Keratinocyte (primary cell): ENCODE data around the gene ACBD7. TPM values are rescaled to one million over a fixed set of nuclear protein-coding genes. Genes with fewer than 3 reads are reported as not detected.

ENCODE experiments used
- DNase-seq: peaks from one replicate; pipeline ENCODE4 v3.0.0-alpha.2; 2011; ENCODE audit warnings: low read depth, missing footprints, low spot score
- FAIRE-seq: peaks from 2 replicates; lab custom pipeline; 2011; peaks lifted over from hg19 to GRCh38; lab: Jason Lieb, UNC
- H2AFZ ChIP-seq: 2 replicates; pipeline ENCODE4 v1.6.0; 2012; ENCODE audit warnings: low read length, control low read depth, inconsistent platforms; ENCODE audit not compliant: control insufficient read depth
- H3K27ac ChIP-seq: 2 replicates; pipeline ENCODE4 v1.5.1; 2011; ENCODE audit warnings: low read length; ENCODE audit not compliant: control insufficient read depth, insufficient read depth
- H3K27me3 ChIP-seq: 3 replicates; pipeline ENCODE4 v1.6.0; 2011; ENCODE audit warnings: low read length; ENCODE audit not compliant: control insufficient read depth, insufficient read depth; ENCODE audit errors: extremely low read depth
- H3K36me3 ChIP-seq, 2 experiments: 2 replicates in 1 of 2; 3 replicates in 1 of 2; pipeline ENCODE4 v1.5.1; 2011; ENCODE audit warnings: low read length in 2 of 2, mild to moderate bottlenecking in 1 of 2; ENCODE audit not compliant: control insufficient read depth in 2 of 2, insufficient read depth in 2 of 2; ENCODE audit errors: extremely low read depth in 1 of 2
- H3K4me1 ChIP-seq: 3 replicates; pipeline ENCODE4 v1.5.1; 2011; ENCODE audit warnings: low read length; ENCODE audit not compliant: control insufficient read depth, insufficient read depth; ENCODE audit errors: extremely low read depth
- H3K4me2 ChIP-seq: 3 replicates; pipeline ENCODE4 v1.6.0; 2011; ENCODE audit warnings: low read depth, low read length; ENCODE audit not compliant: control insufficient read depth, insufficient read depth; ENCODE audit errors: extremely low read depth
- H3K4me3 ChIP-seq, 3 experiments: fragments of 200-600 bp in 1 of 3; sonication (generic) in 1 of 3; 2 replicates in 2 of 3; 3 replicates in 1 of 3; pipeline ENCODE4 v1.5.1; 2011 to 2016; ENCODE audit warnings: low read length in 3 of 3, mild to moderate bottlenecking in 3 of 3, control low read depth in 2 of 3, inconsistent platforms in 1 of 3, low read depth in 1 of 3, mixed read lengths in 1 of 3, mixed run types in 1 of 3, moderate library complexity in 1 of 3; ENCODE audit not compliant: control insufficient read depth in 2 of 3, insufficient read depth in 2 of 3; ENCODE audit errors: extremely low read depth in 1 of 3
- H3K79me2 ChIP-seq: 2 replicates; pipeline ENCODE4 v1.6.0; 2012; ENCODE audit warnings: low read length; ENCODE audit not compliant: control insufficient read depth, insufficient read depth
- H3K9ac ChIP-seq: 3 replicates; pipeline ENCODE4 v1.6.0; 2011; ENCODE audit warnings: low read length; ENCODE audit not compliant: control insufficient read depth, insufficient read depth; ENCODE audit errors: extremely low read depth
- H3K9me1 ChIP-seq: 3 replicates; pipeline ENCODE4 v1.6.0; 2011; ENCODE audit warnings: low read length; ENCODE audit not compliant: control insufficient read depth, insufficient read depth; ENCODE audit errors: extremely low read depth
- H3K9me3 ChIP-seq: 2 replicates; pipeline ENCODE4 v1.5.1; 2012; ENCODE audit warnings: low read depth, low read length; ENCODE audit not compliant: control insufficient read depth
- H4K20me1 ChIP-seq: 3 replicates; pipeline ENCODE4 v1.6.0; 2011; ENCODE audit warnings: low read length; ENCODE audit not compliant: control insufficient read depth, insufficient read depth; ENCODE audit errors: extremely low read depth
- EZH2 ChIP-seq: IDR thresholded peaks from one replicate; pipeline ENCODE4 v1.6.1; 2012; ENCODE audit warnings: inconsistent platforms, mild to moderate bottlenecking, low read length, moderate library complexity
- dilution Hi-C: fragments of 300-500 bp; cut with MboI; formaldehyde crosslinking; loops from one replicate; pipeline ENCODE4 v1.7.0; 2020; ENCODE audit warnings: low sequenced_read_pairs; ENCODE audit not compliant: extremely low pct_ligation_motif_present
- polyA plus RNA-seq, 5 experiments: library from polyadenylated mRNA; depleted of rRNA in 3 of 5; stranded (reverse) in 3 of 5; stranded (forward) in 1 of 5; unstranded in 1 of 5; fragments of >200 nt; gene quantifications; 1 replicate in 1 of 5; 2 replicates in 3 of 5; 3 replicates in 1 of 5; pipeline versions ENCODE4 v1.2.1 to v1.2.3, GENCODE V29; 2011 to 2012; ENCODE audit warnings: missing spikeins in 2 of 5, low read depth in 1 of 5, low replicate concordance in 1 of 5
- TF ChIP-seq, protein P1 (sequence below), 3 experiments: IDR thresholded peaks in 1 of 3; conservative IDR thresholded peaks in 1 of 3; optimal IDR thresholded peaks in 1 of 3; 2 replicates in 2 of 3; 3 replicates in 1 of 3; pipeline versions ENCODE3 to v1.5.1; 2011; ENCODE audit warnings: low read length in 3 of 3, mild to moderate bottlenecking in 3 of 3, moderate library complexity in 2 of 3, control low read depth in 1 of 3, inconsistent platforms in 1 of 3; ENCODE audit not compliant: insufficient read depth in 2 of 3; ENCODE audit errors: extremely low read depth in 1 of 3

ACBD7 gene
- polyA plus RNA-seq, 1 donor (not counting 4 experiments of a cell fraction or from before 2014, with no cell fraction given) = 0.20 TPM

DNA sequence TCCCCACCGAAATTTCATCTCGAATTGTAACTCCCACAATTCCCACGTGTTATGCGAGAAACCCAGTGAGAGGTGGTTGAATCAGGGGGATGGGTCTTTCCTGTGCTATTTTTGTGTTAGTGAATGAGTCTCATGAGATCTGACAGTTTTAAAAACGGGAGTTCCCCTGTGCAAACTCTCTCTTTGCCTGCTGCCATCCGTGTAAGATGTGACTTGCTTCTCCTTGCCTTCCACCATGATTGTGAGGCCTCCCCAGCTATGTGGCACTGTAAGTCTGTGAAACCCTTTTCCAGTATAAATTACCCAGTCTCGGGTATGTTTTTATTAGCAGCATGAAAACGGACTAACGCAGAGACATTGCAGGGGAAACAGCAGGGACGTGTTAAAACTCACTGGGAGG is 50.2 kb downstream of the ACBD7 start:
- no peak overlapping the region for H3K4me3 ChIP-seq
- no peaks in the 10 kb centered on the region for H3K27me3 ChIP-seq
- dilution Hi-C loops = no loop called here
- no peak overlapping the region for H3K9ac ChIP-seq
- peaks cover 6% of the 10 kb centered on the region for H3K4me1 ChIP-seq
- no peaks in the 10 kb centered on the region for H4K20me1 ChIP-seq
- FAIRE-seq (no peak), DNase-seq (no peak)
- no peaks in the 10 kb centered on the region for H3K36me3 ChIP-seq
- H3K9me3 ChIP-seq = no peaks in the 10 kb centered on the region
- no peak overlapping the region for H3K27ac ChIP-seq
- H3K9me1 ChIP-seq = no peaks in the 10 kb centered on the region
- H3K4me2 ChIP-seq = no peak overlapping the region
- H2AFZ ChIP-seq = no peak overlapping the region
- no peak for TF ChIP-seq EZH2
- TF ChIP-seq, protein P1, sequence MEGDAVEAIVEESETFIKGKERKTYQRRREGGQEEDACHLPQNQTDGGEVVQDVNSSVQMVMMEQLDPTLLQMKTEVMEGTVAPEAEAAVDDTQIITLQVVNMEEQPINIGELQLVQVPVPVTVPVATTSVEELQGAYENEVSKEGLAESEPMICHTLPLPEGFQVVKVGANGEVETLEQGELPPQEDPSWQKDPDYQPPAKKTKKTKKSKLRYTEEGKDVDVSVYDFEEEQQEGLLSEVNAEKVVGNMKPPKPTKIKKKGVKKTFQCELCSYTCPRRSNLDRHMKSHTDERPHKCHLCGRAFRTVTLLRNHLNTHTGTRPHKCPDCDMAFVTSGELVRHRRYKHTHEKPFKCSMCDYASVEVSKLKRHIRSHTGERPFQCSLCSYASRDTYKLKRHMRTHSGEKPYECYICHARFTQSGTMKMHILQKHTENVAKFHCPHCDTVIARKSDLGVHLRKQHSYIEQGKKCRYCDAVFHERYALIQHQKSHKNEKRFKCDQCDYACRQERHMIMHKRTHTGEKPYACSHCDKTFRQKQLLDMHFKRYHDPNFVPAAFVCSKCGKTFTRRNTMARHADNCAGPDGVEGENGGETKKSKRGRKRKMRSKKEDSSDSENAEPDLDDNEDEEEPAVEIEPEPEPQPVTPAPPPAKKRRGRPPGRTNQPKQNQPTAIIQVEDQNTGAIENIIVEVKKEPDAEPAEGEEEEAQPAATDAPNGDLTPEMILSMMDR (optimal IDR thresholded peaks at IDR 0.05 in 1 of 3, IDR thresholded peaks at IDR 0.05 in 1 of 3, conservative IDR thresholded peaks at IDR 0.05 in 1 of 3; ENCODE audit: extremely low read depth in 1 of 3, insufficient read depth in 2 of 3, low read length in 3 of 3) = no peak
- H3K79me2 ChIP-seq = no peaks in the 10 kb centered on the region

DNA sequence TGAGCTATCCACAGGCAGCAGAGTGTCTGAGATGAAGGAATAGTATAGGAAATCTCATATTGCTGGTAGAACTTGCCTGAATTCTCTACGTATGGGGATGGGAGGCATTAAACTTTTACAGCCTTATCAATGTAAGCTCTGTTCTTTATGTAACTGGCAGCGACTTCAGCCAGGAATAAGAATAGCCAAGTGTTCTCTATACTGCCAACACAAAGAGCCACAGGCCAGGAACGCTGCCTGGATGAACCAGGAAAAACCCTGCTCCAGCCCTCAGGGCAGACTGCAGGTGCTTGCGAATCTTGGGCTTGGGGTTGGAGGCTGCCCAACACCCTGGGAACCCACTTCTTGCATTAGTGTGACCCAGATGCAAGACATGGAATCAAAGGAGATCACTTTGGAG is 50.9 kb downstream of the ACBD7 start:
- Histone ChIP-seq H3K4me2 (no peak overlapping the region), H4K20me1 (no peaks in the 10 kb centered on the region), H3K36me3 (no peaks in the 10 kb centered on the region), H3K9me3 (no peaks in the 10 kb centered on the region), H3K4me1 (peaks cover 6% of the 10 kb centered on the region), H3K27ac (no peak overlapping the region), H3K9me1 (no peaks in the 10 kb centered on the region), H3K27me3 (no peaks in the 10 kb centered on the region), H3K4me3 (no peak overlapping the region), H3K9ac (no peak overlapping the region), H2AFZ (no peak overlapping the region), H3K79me2 (no peaks in the 10 kb centered on the region)
- DNase-seq (no peak), FAIRE-seq (no peak)
- dilution Hi-C loops = no loop called here
- TF ChIP-seq, protein P1 (optimal IDR thresholded peaks at IDR 0.05 in 1 of 3, IDR thresholded peaks at IDR 0.05 in 1 of 3, conservative IDR thresholded peaks at IDR 0.05 in 1 of 3; ENCODE audit: extremely low read depth in 1 of 3, insufficient read depth in 2 of 3, low read length in 3 of 3) = no peak
- TF ChIP-seq EZH2 = no peak
